ENCODE data around the gene TSPEAR. TPM values are rescaled to one million over a fixed set of nuclear protein-coding genes. Genes with fewer than 3 reads are reported as not detected.

Gene TSPEAR
- total RNA-seq, 1 experiment from 2014 or later: not detected

DNA sequence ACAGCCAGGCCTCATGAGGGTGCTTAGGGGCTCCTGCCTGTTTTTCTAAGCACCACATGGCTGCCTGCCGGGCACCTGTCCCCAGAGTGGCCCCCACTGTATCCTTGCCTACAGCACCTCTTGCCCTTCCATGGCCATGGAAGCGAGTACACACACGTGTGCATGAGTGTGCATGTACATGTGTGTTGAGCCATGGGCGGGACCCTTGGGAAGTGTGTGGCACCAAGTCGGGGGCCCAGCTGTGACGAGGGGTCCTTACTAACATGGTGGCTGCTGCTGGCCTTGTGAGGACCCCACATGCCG, 197.2 kb downstream of the TSPEAR start:
- no peak overlapping the region for H3K27ac Mint-ChIP-seq (ENCODE audit: unreplicated experiment)
- H3K4me3 Mint-ChIP-seq (ENCODE audit: low read depth, unreplicated experiment): no peak overlapping the region
- peaks cover 3% of the 10 kb centered on the region for H3K9me3 Mint-ChIP-seq (ENCODE audit: low read depth, unreplicated experiment)
- intact Hi-C loops (cut with micrococcal nuclease; ENCODE audit: unreplicated experiment): no loop called here
- no peak for DNase-seq
- BruUV-seq (replicated peaks): no TSS peak
- CTCF ChIA-PET: no interaction called here
- no peaks in the 10 kb centered on the region for H3K36me3 Mint-ChIP-seq (ENCODE audit: insufficient read depth, unreplicated experiment)
- TF ChIP-seq CTCF (IDR thresholded peaks at IDR 0.05; ENCODE audit: unreplicated experiment): no peak
- H3K4me1 Mint-ChIP-seq (ENCODE audit: low read depth, unreplicated experiment): no peaks in the 10 kb centered on the region
- H3K27me3 Mint-ChIP-seq (ENCODE audit: unreplicated experiment): peaks cover 57% of the 10 kb centered on the region

DNA sequence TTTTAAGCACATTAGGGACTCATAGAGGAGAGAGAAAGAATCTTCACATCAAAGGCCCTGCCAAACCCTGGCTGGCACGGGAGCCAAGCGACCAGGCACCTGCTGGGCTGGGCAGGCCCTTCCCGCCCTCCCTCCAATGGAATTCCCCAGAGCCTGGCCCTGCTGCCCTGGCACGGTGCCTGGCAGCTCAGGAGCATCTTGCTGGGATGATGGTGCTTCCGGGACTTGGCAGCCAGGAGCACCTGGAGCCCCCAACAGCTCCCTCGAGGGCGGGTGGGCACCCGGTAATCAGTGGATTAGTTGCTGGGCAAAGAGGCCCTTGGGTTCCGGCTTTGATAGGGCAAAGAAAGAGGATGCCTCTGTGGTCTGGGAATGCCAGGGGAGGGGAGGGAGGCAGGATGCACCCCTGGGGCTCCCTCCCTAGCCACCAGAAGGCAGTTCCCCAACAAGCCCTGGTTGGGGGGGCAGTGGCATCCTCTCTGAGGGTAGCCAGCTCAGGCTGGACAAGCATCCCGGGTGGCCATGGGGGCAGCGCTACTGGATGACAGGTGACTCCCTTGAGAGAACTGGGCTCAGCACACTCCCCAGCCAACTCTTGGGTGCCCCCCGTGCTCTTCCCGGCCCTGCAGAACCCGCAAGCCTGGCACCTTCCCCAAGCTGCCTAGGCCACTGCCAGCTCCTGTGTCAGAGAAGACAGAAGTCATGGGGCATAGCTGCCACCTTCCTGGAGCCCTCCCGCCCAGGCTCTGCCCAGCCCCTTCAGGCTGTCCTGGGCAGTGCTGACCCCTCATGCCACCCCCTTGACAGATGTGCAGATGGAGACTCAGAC, 197.8 kb downstream of the TSPEAR start:
- H3K4me1 Mint-ChIP-seq (ENCODE audit: low read depth, unreplicated experiment): no peaks in the 10 kb centered on the region
- no TSS peak for BruUV-seq (replicated peaks)
- H3K27ac Mint-ChIP-seq (ENCODE audit: unreplicated experiment): no peak overlapping the region
- CTCF ChIA-PET: no interaction called here
- no peak for TF ChIP-seq CTCF (IDR thresholded peaks at IDR 0.05; ENCODE audit: unreplicated experiment)
- intact Hi-C loops (cut with micrococcal nuclease; ENCODE audit: unreplicated experiment): no loop called here
- H3K36me3 Mint-ChIP-seq (ENCODE audit: insufficient read depth, unreplicated experiment): no peaks in the 10 kb centered on the region
- peaks cover 58% of the 10 kb centered on the region for H3K27me3 Mint-ChIP-seq (ENCODE audit: unreplicated experiment)
- no peak overlapping the region for H3K4me3 Mint-ChIP-seq (ENCODE audit: low read depth, unreplicated experiment)
- peaks cover 3% of the 10 kb centered on the region for H3K9me3 Mint-ChIP-seq (ENCODE audit: low read depth, unreplicated experiment)
- peak; percentile 14 for DNase-seq

DNA sequence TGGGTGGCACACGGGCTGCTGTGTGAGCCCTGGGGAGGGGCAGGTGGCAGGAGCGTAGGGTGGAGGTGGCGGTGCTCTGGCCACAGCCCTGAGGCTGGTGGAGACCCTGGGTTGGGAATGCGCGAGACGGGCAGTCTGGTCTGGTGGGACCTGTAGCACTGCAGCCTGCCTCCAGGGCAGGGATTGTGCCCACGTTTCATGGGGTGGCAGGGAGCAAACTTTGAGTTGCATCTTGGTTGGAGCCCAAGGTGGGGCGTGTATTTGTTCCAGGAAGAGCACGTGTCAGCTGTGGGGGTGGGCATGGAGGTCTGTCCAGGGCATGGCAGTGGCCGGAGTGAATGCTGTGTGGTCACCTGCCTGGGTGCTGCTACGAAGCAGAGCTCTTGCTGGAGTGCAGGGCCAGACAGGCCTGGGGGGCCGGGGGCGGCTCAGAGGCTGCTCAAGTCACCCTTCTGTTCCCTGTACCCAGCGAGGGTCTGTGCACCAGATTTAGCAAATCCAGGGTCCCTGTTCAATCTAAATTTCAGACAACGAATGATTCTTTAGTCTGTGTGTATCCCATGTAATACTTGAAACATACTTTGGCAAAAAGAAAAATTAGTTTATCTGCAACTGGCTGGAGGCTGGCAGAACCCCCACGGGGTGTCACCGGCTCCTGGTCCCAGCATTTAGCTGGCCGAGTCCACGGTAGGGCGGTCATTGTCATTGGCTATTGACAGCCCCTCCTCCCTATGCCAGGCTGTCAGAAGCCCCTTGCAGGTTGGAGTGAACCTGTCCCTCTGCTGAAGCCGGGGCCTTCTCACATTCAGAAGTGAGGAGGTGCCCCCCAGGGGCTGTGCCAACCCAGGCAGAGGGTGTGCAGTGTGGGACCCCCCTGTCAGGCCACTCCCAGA, 198.6 kb downstream of the TSPEAR start:
- Mint-ChIP-seq H3K4me3 (ENCODE audit: low read depth, unreplicated experiment) (no peak overlapping the region), H3K9me3 (ENCODE audit: low read depth, unreplicated experiment) (peaks cover 1% of the 10 kb centered on the region), H3K36me3 (ENCODE audit: insufficient read depth, unreplicated experiment) (no peaks in the 10 kb centered on the region), H3K27ac (ENCODE audit: unreplicated experiment) (no peak overlapping the region), H3K4me1 (ENCODE audit: low read depth, unreplicated experiment) (no peaks in the 10 kb centered on the region), H3K27me3 (ENCODE audit: unreplicated experiment) (peaks cover 51% of the 10 kb centered on the region)
- no peak for DNase-seq
- TF ChIP-seq CTCF (IDR thresholded peaks at IDR 0.05; ENCODE audit: unreplicated experiment): no peak
- CTCF ChIA-PET: interaction anchor here (0.6 kb wide), 1 partner anchor 155 kb away, joined by 3 read pairs; no protein-coding TSS in a partner anchor
- BruUV-seq (replicated peaks): no TSS peak
- intact Hi-C loops (cut with micrococcal nuclease; ENCODE audit: unreplicated experiment): no loop called here

DNA sequence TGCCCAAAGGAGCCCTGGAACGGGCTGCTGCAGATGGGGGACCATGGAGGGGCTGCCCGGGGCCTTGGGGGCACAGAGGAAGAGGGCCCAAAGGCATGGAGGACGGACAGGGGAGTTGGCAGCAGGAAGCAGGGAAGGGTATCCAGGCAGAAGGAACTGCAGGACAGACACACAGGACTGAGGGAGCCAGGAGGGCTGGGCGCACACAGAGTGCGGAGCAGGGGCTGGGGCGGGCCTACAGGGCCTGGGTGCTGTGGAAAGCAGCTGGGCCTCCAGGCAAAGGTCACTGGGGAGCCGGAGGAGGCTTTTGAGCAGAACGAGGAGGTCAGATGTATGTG, 199.5 kb downstream of the TSPEAR start:
- CTCF ChIA-PET: interaction anchor here (0.6 kb wide), 1 partner anchor 156 kb away, joined by 3 read pairs; no protein-coding TSS in a partner anchor
- intact Hi-C loops (cut with micrococcal nuclease; ENCODE audit: unreplicated experiment): loop anchor here (2.0 kb wide), 1 partner anchor 281 kb away; no protein-coding TSS in a partner anchor
- H3K27ac Mint-ChIP-seq (ENCODE audit: unreplicated experiment): no peak overlapping the region

More for the DNA sequence above, 199.5 kb downstream of the TSPEAR start:
- no peak for TF ChIP-seq CTCF (IDR thresholded peaks at IDR 0.05; ENCODE audit: unreplicated experiment)
- Mint-ChIP-seq H3K4me1 (ENCODE audit: low read depth, unreplicated experiment) (no peaks in the 10 kb centered on the region), H3K27me3 (ENCODE audit: unreplicated experiment) (peaks cover 42% of the 10 kb centered on the region), H3K9me3 (ENCODE audit: low read depth, unreplicated experiment) (no peaks in the 10 kb centered on the region), H3K36me3 (ENCODE audit: insufficient read depth, unreplicated experiment) (no peaks in the 10 kb centered on the region), H3K4me3 (ENCODE audit: low read depth, unreplicated experiment) (no peak overlapping the region)
- BruUV-seq (replicated peaks): no TSS peak
- no peak for DNase-seq

Data from Calu3 (cell line).